Measurements from ENCODE around the gene NUDT1. TPM values are rescaled to one million over a fixed set of nuclear protein-coding genes. Genes with fewer than 3 reads are reported as not detected.

Gene NUDT1
- 10 to 100 TPM; 12.9 to 37.6 (median 26.6) TPM for total RNA-seq

GRCh38 chr7:2241580-2242540, at the start of gene NUDT1, which contains the start of gene MRM2:
Gene NUDT1, plus strand, starts transcription at chr7:2242226. Its CDS starts 2,349 bp downstream, at chr7:2244575.
Gene MRM2, minus strand, starts transcription at chr7:2242205. Its CDS starts 36 bp downstream, at chr7:2242169.
- peak in 1 of 2 donors; percentile 45 for TF ChIP-seq POLR2A (IDR thresholded peaks at IDR 0.05)
- peak in 1 of 2 donors; percentile 75 for TF ChIP-seq EP300 (IDR thresholded peaks at IDR 0.05)
- no peak for TF ChIP-seq CTCF (IDR thresholded peaks at IDR 0.05)
- Histone ChIP-seq H3K27ac (peak within 1 kb of the TSS; percentile 34 to 79 (median 61)), H3K9me3 (no peaks in the 10 kb centered on the region), H3K27me3 (no peaks in the 10 kb centered on the region), H3K36me3 (peaks cover 0 to 30% (median 7%) of the 10 kb centered on the region in 3 donors), H3K4me1 (peaks cover 0 to 26% (median 14%) of the 10 kb centered on the region in 4 donors), H3K4me3 (peak within 1 kb of the TSS; percentile 62 to 89 (median 76))
- 0 to 1% methylated on average over 71 to 72 of the region's 81 CpGs for WGBS, 2 donors
- DNase-seq (ENCODE audit: low spot score in 2 of 2) = peak; percentile 80 to 85

GRCh38 chr7:2192831-2193534, 49.0 kb upstream of the NUDT1 start:
- peaks cover 0 to 74% (median 0%) of the 10 kb centered on the region in 3 donors for H3K36me3 ChIP-seq
- H3K4me1 ChIP-seq = no peaks in the 10 kb centered on the region
- no peak for DNase-seq (ENCODE audit: low spot score in 2 of 2)
- H3K4me3 ChIP-seq = no peak overlapping the region
- TF ChIP-seq CTCF (IDR thresholded peaks at IDR 0.05) = no peak
- TF ChIP-seq POLR2A (IDR thresholded peaks at IDR 0.05) = no peak
- no peak for TF ChIP-seq EP300 (IDR thresholded peaks at IDR 0.05)
- no peaks in the 10 kb centered on the region for H3K27me3 ChIP-seq
- no peak overlapping the region for H3K27ac ChIP-seq
- H3K9me3 ChIP-seq = peaks cover 0 to 27% (median 1%) of the 10 kb centered on the region in 4 donors
- WGBS, 2 donors = 83 to 84% methylated on average over 18 of the region's 18 CpGs

GRCh38 chr7:2193575-2194305, 48.3 kb upstream of the NUDT1 start:
- H3K4me3 ChIP-seq = no peak overlapping the region
- DNase-seq (ENCODE audit: low spot score in 2 of 2) = no peak
- TF ChIP-seq EP300 (IDR thresholded peaks at IDR 0.05) (no peak), POLR2A (IDR thresholded peaks at IDR 0.05) (no peak), CTCF (IDR thresholded peaks at IDR 0.05) (no peak)
- H3K36me3 ChIP-seq = peaks cover 0 to 74% (median 0%) of the 10 kb centered on the region in 3 donors
- H3K27me3 ChIP-seq = no peaks in the 10 kb centered on the region
- WGBS, 2 donors = 91 to 97% methylated on average over 19 of the region's 19 CpGs
- H3K9me3 ChIP-seq = peaks cover 0 to 20% (median under 1%) of the 10 kb centered on the region in 4 donors
- no peak overlapping the region for H3K27ac ChIP-seq
- H3K4me1 ChIP-seq = no peaks in the 10 kb centered on the region

GRCh38 chr7:2195400-2196246, 46.4 kb upstream of the NUDT1 start:
- no peaks in the 10 kb centered on the region for H3K27me3 ChIP-seq
- DNase-seq (ENCODE audit: low spot score in 2 of 2) = no peak
- 97 to 98% methylated on average over 11 to 13 of the region's 13 CpGs for WGBS, 2 donors
- peaks cover 0 to 80% (median 0%) of the 10 kb centered on the region in 3 donors for H3K36me3 ChIP-seq
- H3K27ac ChIP-seq = no peak overlapping the region
- H3K4me1 ChIP-seq = no peaks in the 10 kb centered on the region
- peaks cover 0 to 15% (median 0%) of the 10 kb centered on the region in 4 donors for H3K9me3 ChIP-seq
- TF ChIP-seq POLR2A (IDR thresholded peaks at IDR 0.05) = no peak
- TF ChIP-seq EP300 (IDR thresholded peaks at IDR 0.05) = no peak
- TF ChIP-seq CTCF (IDR thresholded peaks at IDR 0.05) = no peak
- H3K4me3 ChIP-seq = no peak overlapping the region
